PFSK-1 (cell line): ENCODE data around the gene NAA20.

ENCODE experiments used
- FOXP2 ChIP-seq: optimal IDR thresholded peaks from 2 replicates; pipeline ENCODE3; 2011; ENCODE audit warnings: borderline replicate concordance, control low read depth, inconsistent platforms; ENCODE audit not compliant: insufficient read depth; ENCODE audit errors: extremely low read length, extremely low read depth
- POLR2AphosphoS5 ChIP-seq: IDR thresholded peaks from 2 replicates; pipeline ENCODE4 v1.6.1; 2012; ENCODE audit warnings: low read depth, mild to moderate bottlenecking, control low read depth, low read length, moderate library complexity
- SIN3A ChIP-seq: IDR thresholded peaks from 2 replicates; pipeline ENCODE4 v1.6.1; 2012; ENCODE audit warnings: mild to moderate bottlenecking, low read length, moderate library complexity, borderline replicate concordance; ENCODE audit not compliant: insufficient read depth
- TAF1 ChIP-seq: IDR thresholded peaks from 2 replicates; pipeline ENCODE4 v1.6.1; 2012; ENCODE audit warnings: low read length, control low read depth, borderline replicate concordance; ENCODE audit not compliant: insufficient read depth
- TF ChIP-seq, protein P1 (sequence below), 2 experiments: IDR thresholded peaks; 2 replicates each; pipeline versions ENCODE4 v1.6.1 to v1.8.0; 2011 to 2012; ENCODE audit warnings: low read depth in 2 of 2, low read length in 2 of 2, control low read depth in 1 of 2, inconsistent platforms in 1 of 2, mild to moderate bottlenecking in 1 of 2, moderate library complexity in 1 of 2; ENCODE audit not compliant: insufficient read depth in 1 of 2

Gene NAA20

DNA sequence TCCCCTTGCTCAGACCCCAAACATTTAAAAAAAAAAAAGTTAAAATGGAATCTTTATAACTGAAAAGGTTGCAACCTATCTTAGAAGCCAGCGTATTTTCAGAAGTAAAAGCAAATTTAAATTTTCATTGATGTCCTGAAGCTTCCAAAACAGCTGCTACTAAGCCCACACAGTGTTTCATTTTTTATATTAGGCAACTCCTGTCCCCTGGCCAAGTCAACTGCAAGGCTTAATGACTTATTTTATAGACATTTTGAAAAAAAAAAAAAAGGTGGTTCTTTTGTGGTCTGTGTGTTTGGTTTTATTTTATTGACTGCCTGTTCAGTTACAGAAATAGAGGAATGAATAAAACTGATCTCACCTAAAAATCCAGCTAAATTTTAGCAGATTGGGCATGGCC is 48.2 kb downstream of the NAA20 start:
- TF ChIP-seq, protein P1, sequence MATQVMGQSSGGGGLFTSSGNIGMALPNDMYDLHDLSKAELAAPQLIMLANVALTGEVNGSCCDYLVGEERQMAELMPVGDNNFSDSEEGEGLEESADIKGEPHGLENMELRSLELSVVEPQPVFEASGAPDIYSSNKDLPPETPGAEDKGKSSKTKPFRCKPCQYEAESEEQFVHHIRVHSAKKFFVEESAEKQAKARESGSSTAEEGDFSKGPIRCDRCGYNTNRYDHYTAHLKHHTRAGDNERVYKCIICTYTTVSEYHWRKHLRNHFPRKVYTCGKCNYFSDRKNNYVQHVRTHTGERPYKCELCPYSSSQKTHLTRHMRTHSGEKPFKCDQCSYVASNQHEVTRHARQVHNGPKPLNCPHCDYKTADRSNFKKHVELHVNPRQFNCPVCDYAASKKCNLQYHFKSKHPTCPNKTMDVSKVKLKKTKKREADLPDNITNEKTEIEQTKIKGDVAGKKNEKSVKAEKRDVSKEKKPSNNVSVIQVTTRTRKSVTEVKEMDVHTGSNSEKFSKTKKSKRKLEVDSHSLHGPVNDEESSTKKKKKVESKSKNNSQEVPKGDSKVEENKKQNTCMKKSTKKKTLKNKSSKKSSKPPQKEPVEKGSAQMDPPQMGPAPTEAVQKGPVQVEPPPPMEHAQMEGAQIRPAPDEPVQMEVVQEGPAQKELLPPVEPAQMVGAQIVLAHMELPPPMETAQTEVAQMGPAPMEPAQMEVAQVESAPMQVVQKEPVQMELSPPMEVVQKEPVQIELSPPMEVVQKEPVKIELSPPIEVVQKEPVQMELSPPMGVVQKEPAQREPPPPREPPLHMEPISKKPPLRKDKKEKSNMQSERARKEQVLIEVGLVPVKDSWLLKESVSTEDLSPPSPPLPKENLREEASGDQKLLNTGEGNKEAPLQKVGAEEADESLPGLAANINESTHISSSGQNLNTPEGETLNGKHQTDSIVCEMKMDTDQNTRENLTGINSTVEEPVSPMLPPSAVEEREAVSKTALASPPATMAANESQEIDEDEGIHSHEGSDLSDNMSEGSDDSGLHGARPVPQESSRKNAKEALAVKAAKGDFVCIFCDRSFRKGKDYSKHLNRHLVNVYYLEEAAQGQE (IDR thresholded peaks at IDR 0.05; ENCODE audit: insufficient read depth in 1 of 2, low read depth in 2 of 2, low read length in 2 of 2), result no peak
- TF ChIP-seq TAF1 (no peak), POLR2AphosphoS5 (no peak), FOXP2 (no peak), SIN3A (no peak)

DNA sequence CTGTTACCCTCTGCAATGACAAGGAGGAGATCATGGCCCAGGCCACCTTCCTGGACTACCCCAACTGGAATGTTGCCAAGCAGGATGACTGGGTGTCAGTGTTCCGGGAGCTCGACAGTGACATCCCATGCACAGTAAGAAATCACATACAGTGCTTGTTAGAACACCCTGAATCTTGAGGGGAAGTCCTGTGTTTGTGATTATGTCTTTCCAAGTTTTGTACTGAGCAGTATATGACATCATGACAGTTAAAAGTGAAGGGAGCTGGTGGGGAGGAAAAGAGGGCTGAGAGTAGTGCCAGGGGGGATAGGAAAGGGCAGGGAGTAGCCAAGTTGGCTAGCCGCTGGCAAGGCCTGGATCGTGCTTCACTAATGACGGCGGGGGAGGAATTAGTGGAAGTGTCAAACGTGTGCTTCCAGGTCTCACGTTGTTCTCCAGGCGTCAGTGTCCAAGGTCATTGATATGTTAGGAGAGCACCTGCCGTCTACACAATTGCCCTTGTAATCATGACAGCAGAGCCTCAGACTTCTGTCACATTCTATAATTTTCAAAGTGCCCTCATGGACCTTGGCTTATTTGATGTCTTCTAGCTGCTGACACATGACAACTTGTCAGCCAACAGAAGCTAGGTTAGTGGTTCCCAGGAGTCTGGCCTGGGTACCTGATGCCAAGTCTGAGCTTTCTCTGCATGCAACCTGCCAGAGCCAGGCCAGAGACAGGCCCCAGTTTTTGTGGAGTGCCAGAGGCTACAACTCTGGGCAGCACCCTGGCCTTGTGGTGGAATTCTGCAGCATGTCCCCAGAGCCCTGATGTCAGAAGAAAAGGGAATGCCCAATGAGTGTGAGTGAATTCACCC is 53.9 kb downstream of the NAA20 start:
- TF ChIP-seq, protein P1 (IDR thresholded peaks at IDR 0.05; ENCODE audit: insufficient read depth in 1 of 2, low read depth in 2 of 2, low read length in 2 of 2), result no peak
- TF ChIP-seq TAF1 (no peak), POLR2AphosphoS5 (no peak), SIN3A (no peak), FOXP2 (no peak)

DNA sequence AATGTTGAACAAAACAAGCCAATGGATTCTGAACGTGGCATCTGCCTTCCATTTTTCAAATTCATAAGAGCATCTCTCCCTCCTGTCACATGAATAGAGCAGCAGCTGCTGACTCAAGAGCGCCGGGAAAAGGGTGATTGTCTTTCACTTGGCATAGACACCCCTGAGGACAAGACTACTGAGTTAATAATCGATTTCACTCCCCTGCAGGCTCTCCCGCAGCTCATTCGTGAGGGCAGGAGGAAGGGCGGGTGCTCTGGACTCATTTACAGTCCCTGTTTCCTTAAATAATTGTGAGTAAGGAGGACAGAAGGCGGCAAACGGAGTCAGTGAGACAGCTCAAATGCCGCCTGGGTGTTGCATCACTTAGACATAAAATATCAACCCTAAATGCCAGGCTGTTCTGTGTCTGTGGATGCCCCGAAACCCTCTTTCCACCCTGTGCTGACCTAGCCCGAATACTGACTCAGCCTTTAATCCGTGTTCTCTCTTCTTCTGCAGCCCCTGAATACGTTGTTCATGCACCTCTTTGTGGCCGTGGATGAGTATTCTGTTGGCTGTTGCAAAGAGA is 56.7 kb downstream of the NAA20 start:
- TF ChIP-seq TAF1 (no peak), POLR2AphosphoS5 (no peak), FOXP2 (no peak), SIN3A (no peak)
- TF ChIP-seq, protein P1 (IDR thresholded peaks at IDR 0.05; ENCODE audit: insufficient read depth in 1 of 2, low read depth in 2 of 2, low read length in 2 of 2), result no peak

DNA sequence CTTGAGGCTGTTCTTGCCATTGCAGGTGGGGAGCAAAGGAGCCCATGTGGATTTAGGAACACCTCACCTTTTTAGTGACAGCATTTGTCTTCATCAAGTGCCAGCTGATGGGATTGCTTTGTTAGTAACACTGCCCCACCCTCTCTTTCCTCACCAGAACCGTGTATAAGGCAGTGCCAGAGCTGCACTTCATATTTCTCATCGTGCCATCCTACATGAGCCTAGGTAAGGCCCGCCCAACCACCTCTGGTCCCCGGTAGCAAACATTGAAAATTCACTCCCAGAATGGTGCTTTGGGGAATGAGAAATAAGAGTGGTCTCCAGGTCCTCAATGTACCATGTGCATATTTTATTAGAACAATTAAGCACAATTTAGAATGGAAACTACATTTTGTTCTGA is 57.9 kb downstream of the NAA20 start:
- TF ChIP-seq POLR2AphosphoS5 (no peak), SIN3A (no peak), TAF1 (no peak), FOXP2 (no peak)
- TF ChIP-seq, protein P1 (IDR thresholded peaks at IDR 0.05; ENCODE audit: insufficient read depth in 1 of 2, low read depth in 2 of 2, low read length in 2 of 2), result no peak
